Stimulated activated CD8-positive, alpha-beta memory T cell treated with anti-CD3 and anti-CD28 coated beads, Interleukin-2, amount 100 ng/mL, for 1 hour (primary cell): ENCODE measurements around the gene GPATCH8.
"Not testable (repeated sequence)": the region's sequence is repeated elsewhere in the genome, so short reads cannot be mapped to it uniquely, and the experiment has no call there.

Experiments used
- DNase-seq, 2 donors: peaks; one replicate each; pipeline ENCODE4 v3.0.0-alpha.2; 2020; ENCODE audit warnings: low read depth in 2 of 2

Gene GPATCH8

GRCh38 chr17:44397479-44398440 lies 105.4 kb downstream of the GPATCH8 start:
- no peak for DNase-seq

GRCh38 chr17:44396946-44397345 lies 106.3 kb downstream of the GPATCH8 start:
- no peak for DNase-seq

GRCh38 chr17:44394833-44395232 lies 108.4 kb downstream of the GPATCH8 start:
- DNase-seq, result no peak

GRCh38 chr17:44394112-44394511 lies 109.1 kb downstream of the GPATCH8 start:
- not testable (repeated sequence) for DNase-seq

- no peak for DNase-seq
These were observed 112.8 kb downstream of the GPATCH8 start for GRCh38 chr17:44390250-44390870.

GRCh38 chr17:44389723-44390202 lies 113.4 kb downstream of the GPATCH8 start:
- DNase-seq, result no peak

- DNase-seq, result no peak
These were observed 113.9 kb downstream of the GPATCH8 start, which contains the start of gene ITGA2B for GRCh38 chr17:44389281-44389680. Gene ITGA2B (minus strand): TSS chr17:44389649. CDS start chr17:44389473, 176 bp downstream.

GRCh38 chr17:44387804-44388203 lies 115.4 kb downstream of the GPATCH8 start:
- no peak for DNase-seq

GRCh38 chr17:44386182-44386525 lies 117.1 kb downstream of the GPATCH8 start:
- DNase-seq, result no peak

GRCh38 chr17:44385287-44386181 lies 117.7 kb downstream of the GPATCH8 start:
- DNase-seq, result peak; percentile 62 to 72

- DNase-seq, result no peak
These were observed 118.4 kb downstream of the GPATCH8 start for GRCh38 chr17:44384823-44385286.

GRCh38 chr17:44384281-44384822 lies 118.9 kb downstream of the GPATCH8 start:
- no peak for DNase-seq

GRCh38 chr17:44383861-44384260 lies 119.3 kb downstream of the GPATCH8 start:
- no peak for DNase-seq

- no peak for DNase-seq
These were observed 119.8 kb downstream of the GPATCH8 start for GRCh38 chr17:44383363-44383762.

GRCh38 chr17:44382917-44383316 lies 120.3 kb downstream of the GPATCH8 start:
- no peak for DNase-seq

- DNase-seq, result no peak
These were observed 121.3 kb downstream of the GPATCH8 start for GRCh38 chr17:44381810-44382305.

GRCh38 chr17:44380767-44381166 lies 122.4 kb downstream of the GPATCH8 start:
- no peak for DNase-seq

- no peak for DNase-seq
These were observed 123.3 kb downstream of the GPATCH8 start for GRCh38 chr17:44379887-44380286.

GRCh38 chr17:44378171-44378705 lies 125.0 kb downstream of the GPATCH8 start:
- DNase-seq, result no peak

- DNase-seq, result no peak
These were observed 126.4 kb downstream of the GPATCH8 start for GRCh38 chr17:44376779-44377178.

- DNase-seq, result no peak
These were observed 127.1 kb downstream of the GPATCH8 start for GRCh38 chr17:44376124-44376523.
